Ovary (tissue), 9 donors: Measurements from ENCODE around the gene PPME1. TPM values are rescaled to one million over a fixed set of nuclear protein-coding genes. Genes with fewer than 3 reads are reported as not detected.
A peak's percentile ranks its signal among the peaks of the same experiment; 100 is the strongest.

Experiments used
- DNase-seq, 5 donors: peaks; one replicate each; pipeline ENCODE4 v3.0.0-alpha.2; 2019 to 2020
- H3K27ac ChIP-seq, 2 donors: fragments of 200-600 bp; one replicate each; pipeline versions ENCODE4 v1.5.1 to v1.8.0; 2019 to 2022
- H3K27me3 ChIP-seq: fragments of 200-600 bp; one replicate; pipeline ENCODE4 v1.8.0; 2022
- H3K36me3 ChIP-seq: fragments of 200-600 bp; sonication (generic); one replicate; pipeline ENCODE4 v1.5.1; 2019
- H3K4me1 ChIP-seq: one replicate; pipeline ENCODE4 v1.8.1; 2013; ENCODE audit warnings: mild to moderate bottlenecking, moderate library complexity; ENCODE audit not compliant: insufficient read depth
- H3K4me3 ChIP-seq: fragments of 200-600 bp; sonication (generic); one replicate; pipeline ENCODE4 v1.5.1; 2017
- H3K9me3 ChIP-seq, 2 donors: fragments of 200-600 bp in 1 of 2; sonication (generic) in 1 of 2; one replicate each; pipeline versions ENCODE4 v1.5.1 to v1.8.1; 2013 to 2019; ENCODE audit warnings: mild to moderate bottlenecking in 1 of 2, moderate library complexity in 1 of 2
- CTCF ChIP-seq, 3 donors: fragments of 450-650 bp in 2 of 3; fragments of 200-600 bp in 1 of 3; IDR thresholded peaks; one replicate each; pipeline versions ENCODE4 v1.5.1 to v1.8.0; 2016 to 2022; ENCODE audit warnings: antibody characterized with exemption in 3 of 3, mild to moderate bottlenecking in 1 of 3
- EP300 ChIP-seq: sonication (generic); formaldehyde crosslinking; IDR thresholded peaks from one replicate; pipeline ENCODE4 v1.6.1; 2017; ENCODE audit warnings: antibody characterized with exemption
- POLR2A ChIP-seq: fragments of 450-650 bp; IDR thresholded peaks from one replicate; pipeline ENCODE4 v1.6.1; 2017; ENCODE audit warnings: antibody characterized with exemption, mild to moderate bottlenecking, moderate library complexity
- WGBS, 3 donors: extraction: QIAGEN DNeasy Blood & Tissue Kit in 1 of 3; methylation state at CpG; one replicate each; pipeline versions ENCODE4 v1.1.5 to v1.1.7; 2013 to 2017; 5-methylcytosine and 5-hydroxymethylcytosine counted together
- intact Hi-C, 4 donors: fragments of 100-400 bp; cut with DNase I; formaldehyde crosslinking; loops; one replicate each; pipeline versions ENCODE4 v1.11.0 to v1.15.1; 2022 to 2023
- polyA plus RNA-seq, 2 donors: library from polyadenylated mRNA; stranded (reverse); fragments of 200-250 nt in 1 of 2; fragments of 350-450 nt in 1 of 2; fragmentation: Illumina TruSeq in 1 of 2; extraction: RNeasy Lipid Tissue Mini Kit (QIAGEN cat#74804) in 1 of 2; gene quantifications; one replicate each; pipeline ENCODE4 v1.2.3, GENCODE V29; 2013 to 2014
- total RNA-seq, 7 donors: library from RNA; depleted of rRNA in 2 of 7; stranded (reverse); fragments of >200 nt in 2 of 7; fragmentation: NEBNext Ultra II Directional in 3 of 7; extraction: Animal tissue kit (Norgen Biotek cat#: 25700) in 3 of 7; gene quantifications; one replicate each; pipeline versions ENCODE4 v1.1.0 to v1.2.4, GENCODE V29; 2016 to 2023
- donor health status: DM: no; HTN: no; CAD: no; lungs with moderate emphysema.
- donor health status: DM: no; HTN: no; CAD: no.
- donor health status: Bipolar disorder and iron deficiency.
- donor health status: DM: yes; HTN: yes; CAD: no.
- donor health status: DM: no; HTN: no; CAD: no.
- donor health status: DM: yes; HTN: yes; CAD: no.

PPME1 gene
- total and polyA plus RNA-seq, 9 donors: 19.6 to 42.2 (median 35.8) TPM

- intact Hi-C loops: no loop called here
- WGBS, 3 donors: 17 to 21% (median 17%) methylated on average over 5 of the region's 5 CpGs
- peak overlapping the region; percentile 91 for H3K4me3 ChIP-seq
- H3K27ac ChIP-seq: peak overlapping the region in 1 of 2 donors; percentile 68
- peaks cover 9% of the 10 kb centered on the region for H3K4me1 ChIP-seq
- H3K36me3 ChIP-seq: no peaks in the 10 kb centered on the region
- DNase-seq: no peak
- TF ChIP-seq POLR2A (no peak), EP300 (no peak), CTCF (IDR thresholded peaks at IDR 0.05) (no peak)
- H3K27me3 ChIP-seq: no peaks in the 10 kb centered on the region
- H3K9me3 ChIP-seq: no peaks in the 10 kb centered on the region
These were observed 908 bp downstream of the PPME1 start for GRCh38 chr11:74171997-74172396.

DNA sequence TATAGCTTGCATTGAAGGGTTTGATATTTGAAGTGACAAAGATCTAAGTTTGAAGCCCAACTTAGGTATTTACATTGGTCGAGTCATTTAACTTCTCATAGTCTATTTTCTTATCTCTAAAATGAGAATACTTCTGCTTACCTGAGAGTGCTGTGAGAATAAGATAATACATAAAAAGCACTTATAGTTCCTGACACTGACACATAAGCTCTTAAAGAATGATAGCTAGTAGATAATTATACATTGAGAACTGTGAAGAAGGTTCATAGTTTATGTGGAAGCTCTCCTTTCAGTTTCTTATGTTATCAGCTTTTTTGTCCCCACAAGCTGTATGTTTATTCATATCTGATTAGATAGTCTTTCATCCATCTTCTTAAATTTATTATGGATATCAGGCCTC lies 4.8 kb downstream of the PPME1 start:
- H3K4me3 ChIP-seq: no peak overlapping the region
- 90 to 95% (median 91%) methylated on average over 1 of the region's 1 CpG for WGBS, 3 donors
- no peak overlapping the region for H3K27ac ChIP-seq
- H3K36me3 ChIP-seq: no peaks in the 10 kb centered on the region
- peaks cover 4% of the 10 kb centered on the region for H3K4me1 ChIP-seq
- no peak for DNase-seq
- H3K9me3 ChIP-seq: no peaks in the 10 kb centered on the region
- intact Hi-C loops: no loop called here
- H3K27me3 ChIP-seq: no peaks in the 10 kb centered on the region
- TF ChIP-seq EP300: no peak
- no peak for TF ChIP-seq POLR2A
- no peak for TF ChIP-seq CTCF (IDR thresholded peaks at IDR 0.05)

DNA sequence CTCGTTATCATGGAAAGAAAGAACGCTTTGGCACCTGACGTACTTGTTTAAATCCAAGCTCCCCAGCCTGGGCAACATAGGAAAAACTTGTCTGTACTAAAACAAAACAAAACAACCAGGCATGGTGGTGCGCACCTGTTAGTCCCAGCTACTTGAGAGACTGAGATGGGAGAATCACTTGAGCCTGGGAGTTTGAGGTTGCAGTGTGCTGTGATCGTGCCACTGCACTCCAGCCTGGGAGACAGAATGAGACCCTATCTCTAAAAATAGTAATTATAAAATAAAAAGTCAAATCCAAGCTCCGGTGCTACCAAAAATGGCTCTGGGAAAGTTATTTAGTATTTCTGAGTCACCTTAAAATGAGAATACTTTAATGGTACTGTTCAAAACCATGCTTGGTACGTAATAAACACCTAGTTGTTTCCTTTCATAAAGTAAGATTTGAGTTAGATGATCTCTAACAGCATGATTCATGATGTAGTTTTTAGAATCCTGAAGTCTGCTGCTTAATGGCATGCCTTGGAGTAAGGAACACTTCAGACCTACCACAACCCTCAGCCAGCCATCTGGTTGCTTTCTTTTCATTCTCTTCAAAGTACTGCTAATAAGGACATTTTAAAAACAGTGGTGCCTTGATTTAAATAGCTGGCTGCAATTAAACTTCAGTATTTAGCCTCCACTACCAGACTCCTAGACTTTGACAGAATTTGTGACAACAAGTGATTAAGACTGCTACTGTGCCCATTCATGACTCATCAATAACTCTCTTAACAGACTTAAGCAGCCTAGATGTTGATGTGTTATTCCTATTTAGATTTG lies 8.4 kb downstream of the PPME1 start:
- no peak overlapping the region for H3K27ac ChIP-seq
- TF ChIP-seq CTCF (IDR thresholded peaks at IDR 0.05) (no peak), POLR2A (no peak), EP300 (no peak)
- no peaks in the 10 kb centered on the region for H3K27me3 ChIP-seq
- DNase-seq: no peak
- WGBS, 3 donors: 87 to 93% (median 92%) methylated on average over 7 of the region's 7 CpGs
- intact Hi-C loops: no loop called here
- no peak overlapping the region for H3K4me3 ChIP-seq
- no peaks in the 10 kb centered on the region for H3K9me3 ChIP-seq
- no peaks in the 10 kb centered on the region for H3K36me3 ChIP-seq
- peaks cover 2% of the 10 kb centered on the region for H3K4me1 ChIP-seq

GRCh38 chr11:74182635-74183034 lies 11.5 kb downstream of the PPME1 start:
- TF ChIP-seq CTCF (IDR thresholded peaks at IDR 0.05) (no peak), EP300 (no peak), POLR2A (no peak)
- Histone ChIP-seq H3K36me3 (no peaks in the 10 kb centered on the region), H3K9me3 (no peaks in the 10 kb centered on the region), H3K4me3 (no peak overlapping the region), H3K27me3 (no peaks in the 10 kb centered on the region), H3K27ac (no peak overlapping the region), H3K4me1 (peaks cover 2% of the 10 kb centered on the region)
- intact Hi-C loops: no loop called here
- DNase-seq: no peak
- 94 to 95% (median 95%) methylated on average over 4 of the region's 4 CpGs for WGBS, 3 donors
